Middle frontal gyrus (tissue), 1 donor: ENCODE data around the gene RBM3.

Experiments
- DNase-seq: peaks from one replicate; pipeline ENCODE4 v3.0.0-alpha.2; 2015; ENCODE audit warnings: low spot score; ENCODE audit errors: extremely low spot score

The RBM3 gene

GRCh38 chrX:48617542-48618340 is 43.5 kb downstream of the RBM3 start:
- DNase-seq = no peak

GRCh38 chrX:48626401-48627298 is 52.4 kb downstream of the RBM3 start:
- DNase-seq = no peak
